ENCODE results near the gene TMEFF1.

DNA sequence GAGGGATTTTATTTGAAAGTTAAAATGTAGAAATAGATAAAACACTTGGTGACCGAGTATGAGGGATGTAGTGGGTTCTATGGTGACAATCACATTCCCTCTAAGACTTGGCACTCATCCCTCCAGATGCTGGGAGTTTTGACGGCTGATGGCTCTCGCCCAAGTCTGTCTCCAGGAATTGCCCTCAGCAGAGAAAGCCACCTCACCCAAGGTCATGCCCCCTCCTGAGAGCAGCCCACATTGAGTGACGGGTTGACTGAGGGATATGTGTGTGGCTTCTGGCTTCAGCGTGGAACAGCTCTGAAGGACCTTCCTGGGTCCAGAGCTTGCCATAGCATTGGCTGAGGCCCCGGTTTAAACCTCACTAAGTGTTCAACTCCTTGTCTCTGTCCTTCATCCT lies 124.3 kb downstream of the TMEFF1 start:
- TF ChIP-seq, protein P1, sequence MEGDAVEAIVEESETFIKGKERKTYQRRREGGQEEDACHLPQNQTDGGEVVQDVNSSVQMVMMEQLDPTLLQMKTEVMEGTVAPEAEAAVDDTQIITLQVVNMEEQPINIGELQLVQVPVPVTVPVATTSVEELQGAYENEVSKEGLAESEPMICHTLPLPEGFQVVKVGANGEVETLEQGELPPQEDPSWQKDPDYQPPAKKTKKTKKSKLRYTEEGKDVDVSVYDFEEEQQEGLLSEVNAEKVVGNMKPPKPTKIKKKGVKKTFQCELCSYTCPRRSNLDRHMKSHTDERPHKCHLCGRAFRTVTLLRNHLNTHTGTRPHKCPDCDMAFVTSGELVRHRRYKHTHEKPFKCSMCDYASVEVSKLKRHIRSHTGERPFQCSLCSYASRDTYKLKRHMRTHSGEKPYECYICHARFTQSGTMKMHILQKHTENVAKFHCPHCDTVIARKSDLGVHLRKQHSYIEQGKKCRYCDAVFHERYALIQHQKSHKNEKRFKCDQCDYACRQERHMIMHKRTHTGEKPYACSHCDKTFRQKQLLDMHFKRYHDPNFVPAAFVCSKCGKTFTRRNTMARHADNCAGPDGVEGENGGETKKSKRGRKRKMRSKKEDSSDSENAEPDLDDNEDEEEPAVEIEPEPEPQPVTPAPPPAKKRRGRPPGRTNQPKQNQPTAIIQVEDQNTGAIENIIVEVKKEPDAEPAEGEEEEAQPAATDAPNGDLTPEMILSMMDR (optimal IDR thresholded peaks at IDR 0.05 in 1 of 3, IDR thresholded peaks at IDR 0.05 in 1 of 3, conservative IDR thresholded peaks at IDR 0.05 in 1 of 3; ENCODE audit: extremely low read depth in 1 of 3, insufficient read depth in 2 of 3, low read length in 3 of 3): no peak
- TF ChIP-seq EZH2 (IDR thresholded peaks at IDR 0.05; ENCODE audit: low read length): no peak
